H1 (cell line): ENCODE data around the gene NAGS. TPM values are rescaled to one million over a fixed set of nuclear protein-coding genes. Genes with fewer than 3 reads are reported as not detected.

Experiments
- CTCF ChIA-PET: fragments of 300-600 bp; sonication (Branson Sonifier 250); formaldehyde crosslinking; loops from one replicate; lab custom pipeline; 2021; ENCODE audit not compliant: partially characterized antibody; lab: Charles Lee
- POLR2A ChIA-PET: fragments of 300-600 bp; sonication (Branson Sonifier 250); formaldehyde crosslinking; loops from one replicate; lab custom pipeline; 2021; ENCODE audit warnings: inconsistent platforms; ENCODE audit not compliant: partially characterized antibody; lab: Charles Lee
- DNase-seq, 2 experiments: peaks; one replicate each; pipeline versions ENCODE4 v3.0.0 to v3.0.0-alpha.2; 2010 to 2022; ENCODE audit warnings: low spot score in 2 of 2, low read depth in 1 of 2, mixed read lengths in 1 of 2
- FAIRE-seq: peaks from 2 replicates; lab custom pipeline; 2011; peaks lifted over from hg19 to GRCh38; lab: Jason Lieb, UNC
- H2AFZ ChIP-seq: 2 replicates; pipeline ENCODE4 v1.8.1; 2012; ENCODE audit warnings: low read length, inconsistent platforms
- H2AK5ac ChIP-seq: 2 replicates; pipeline ENCODE4 v1.6.1; 2013; ENCODE audit warnings: low read depth, low read length
- H2BK120ac ChIP-seq: replicated peaks from 2 replicates; pipeline ENCODE3; 2013; ENCODE audit warnings: low read depth, low read length, inconsistent platforms
- H2BK12ac ChIP-seq: 2 replicates; pipeline ENCODE4 v1.6.1; 2013; ENCODE audit warnings: low read depth, low read length
- H2BK15ac ChIP-seq: 2 replicates; pipeline ENCODE4 v1.6.1; 2013; ENCODE audit warnings: low read length
- H2BK20ac ChIP-seq: 2 replicates; pipeline ENCODE4 v1.6.1; 2013; ENCODE audit warnings: low read length
- H2BK5ac ChIP-seq: 2 replicates; pipeline ENCODE4 v1.6.1; 2013; ENCODE audit warnings: low read depth, low read length
- H3K14ac ChIP-seq: 2 replicates; pipeline ENCODE4 v1.6.1; 2013; ENCODE audit warnings: inconsistent platforms; ENCODE audit not compliant: insufficient read length
- H3K18ac ChIP-seq: 2 replicates; pipeline ENCODE4 v1.6.1; 2013; ENCODE audit warnings: low read length; ENCODE audit errors: extremely low read depth
- H3K23ac ChIP-seq: 2 replicates; pipeline ENCODE4 v1.6.1; 2013; ENCODE audit warnings: inconsistent platforms; ENCODE audit not compliant: insufficient read length
- H3K23me2 ChIP-seq: 2 replicates; pipeline ENCODE4 v1.6.1; 2013; ENCODE audit warnings: low read depth, low read length
- H3K27ac ChIP-seq: 2 replicates; pipeline ENCODE4 v1.6.1; 2011; ENCODE audit warnings: low read depth, low read length, inconsistent platforms
- H3K27me3 ChIP-seq, 4 experiments: replicated peaks in 1 of 4; 1 replicate in 1 of 4; 2 replicates in 3 of 4; pipeline versions ENCODE4 v1.6.1 to v1.8.1; 2011 to 2013; ENCODE audit warnings: low read length in 3 of 4, mild to moderate bottlenecking in 3 of 4, inconsistent platforms in 2 of 4, mixed read lengths in 2 of 4, moderate library complexity in 1 of 4; ENCODE audit not compliant: control insufficient read depth in 3 of 4, insufficient read depth in 3 of 4; ENCODE audit errors: extremely low read depth in 1 of 4
- H3K36me3 ChIP-seq, 4 experiments: 2 replicates each; pipeline versions ENCODE4 v1.6.1 to v1.8.1; 2011 to 2013; ENCODE audit warnings: mild to moderate bottlenecking in 4 of 4, low read length in 3 of 4, moderate library complexity in 2 of 4, control low read depth in 1 of 4, inconsistent platforms in 1 of 4; ENCODE audit not compliant: insufficient read depth in 4 of 4, control insufficient read depth in 2 of 4
- H3K4ac ChIP-seq: replicated peaks from 2 replicates; pipeline ENCODE3; 2013; ENCODE audit warnings: low read length, low read depth, mixed read lengths, inconsistent platforms; ENCODE audit not compliant: insufficient read length
- H3K4me1 ChIP-seq, 4 experiments: replicated peaks in 1 of 4; 1 replicate in 1 of 4; 2 replicates in 3 of 4; pipeline versions ENCODE4 v1.6.1 to v1.8.1; 2011 to 2013; ENCODE audit warnings: low read length in 3 of 4, inconsistent platforms in 2 of 4, mixed read lengths in 1 of 4; ENCODE audit not compliant: insufficient read depth in 4 of 4, control insufficient read depth in 3 of 4
- H3K4me2 ChIP-seq, 2 experiments: 2 replicates each; pipeline versions ENCODE4 v1.6.1 to v1.8.1; 2011 to 2013; ENCODE audit warnings: low read depth in 2 of 2, low read length in 2 of 2, control low read depth in 1 of 2, inconsistent platforms in 1 of 2, mild to moderate bottlenecking in 1 of 2; ENCODE audit not compliant: insufficient read depth in 1 of 2
- H3K4me3 ChIP-seq, 4 experiments: fragments of 200-600, 300-600 bp in 1 of 4; sonication (generic), shearing (Covaris generic), sonication (Bioruptor Twin) in 1 of 4; 2 replicates each; pipeline versions ENCODE4 v1.5.1 to v1.8.1; 2011 to 2016; ENCODE audit warnings: low read length in 4 of 4, low read depth in 3 of 4, control low read depth in 2 of 4, inconsistent platforms in 2 of 4, mild to moderate bottlenecking in 2 of 4, mixed read lengths in 1 of 4, moderate library complexity in 1 of 4; ENCODE audit not compliant: insufficient read depth in 2 of 4; ENCODE audit errors: extremely low read depth in 1 of 4
- H3K56ac ChIP-seq: replicated peaks from 2 replicates; pipeline ENCODE3; 2013; ENCODE audit warnings: low read depth, mild to moderate bottlenecking, mixed read lengths, low read length, inconsistent platforms; ENCODE audit not compliant: insufficient read length
- H3K79me1 ChIP-seq: 2 replicates; pipeline ENCODE4 v1.6.1; 2013; ENCODE audit warnings: low read depth, low read length, control low read depth
- H3K79me2 ChIP-seq, 2 experiments: 2 replicates each; pipeline versions ENCODE4 v1.6.1 to v1.8.1; 2012 to 2013; ENCODE audit warnings: low read length in 2 of 2, mild to moderate bottlenecking in 2 of 2, inconsistent platforms in 1 of 2; ENCODE audit not compliant: insufficient read depth in 2 of 2, control insufficient read depth in 1 of 2
- H3K9ac ChIP-seq, 4 experiments: replicated peaks in 1 of 4; 1 replicate in 1 of 4; 2 replicates in 3 of 4; pipeline versions ENCODE4 v1.6.1 to v1.8.1; 2011 to 2013; ENCODE audit warnings: low read depth in 3 of 4, low read length in 3 of 4, control low read depth in 2 of 4, mild to moderate bottlenecking in 2 of 4, moderate library complexity in 2 of 4, inconsistent platforms in 1 of 4; ENCODE audit errors: extremely low read depth in 1 of 4
- H3K9me3 ChIP-seq, 2 experiments: 2 replicates each; pipeline versions ENCODE4 v1.6.1 to v1.8.1; 2012 to 2013; ENCODE audit warnings: mild to moderate bottlenecking in 2 of 2, moderate library complexity in 2 of 2, control low read depth in 1 of 2, inconsistent platforms in 1 of 2, low read depth in 1 of 2, low read length in 1 of 2, mixed read lengths in 1 of 2; ENCODE audit not compliant: insufficient read depth in 2 of 2
- H4K20me1 ChIP-seq, 2 experiments: replicated peaks in 1 of 2; 2 replicates each; pipeline versions ENCODE3 to v1.8.1; 2011 to 2013; ENCODE audit warnings: inconsistent platforms in 2 of 2, low read length in 2 of 2, mild to moderate bottlenecking in 1 of 2; ENCODE audit not compliant: insufficient read depth in 2 of 2, control insufficient read depth in 1 of 2
- H4K5ac ChIP-seq: 2 replicates; pipeline ENCODE4 v1.6.1; 2013; ENCODE audit warnings: low read length, low read depth, mixed read lengths, inconsistent platforms; ENCODE audit not compliant: insufficient read length
- H4K8ac ChIP-seq: 2 replicates; pipeline ENCODE4 v1.8.0; 2013; ENCODE audit warnings: mild to moderate bottlenecking, moderate library complexity, low read length, inconsistent platforms; ENCODE audit not compliant: insufficient read depth; ENCODE audit errors: extremely low read depth
- H4K91ac ChIP-seq: replicated peaks from 2 replicates; pipeline ENCODE3; 2013; ENCODE audit warnings: low read length, mixed read lengths, inconsistent platforms; ENCODE audit not compliant: insufficient read length
- HDAC2 ChIP-seq, 2 experiments: fragments of 300-600 bp in 1 of 2; sonication (generic) in 1 of 2; IDR thresholded peaks; 2 replicates each; pipeline ENCODE4 v1.6.1; 2011 to 2012; ENCODE audit warnings: low read depth in 2 of 2, low read length in 2 of 2, mild to moderate bottlenecking in 2 of 2, moderate library complexity in 2 of 2, borderline replicate concordance in 1 of 2, inconsistent platforms in 1 of 2
- HDAC6 ChIP-seq: IDR thresholded peaks from one replicate; pipeline ENCODE4 v1.7.1; 2012; ENCODE audit warnings: low read depth, mild to moderate bottlenecking, inconsistent platforms, low read length, moderate library complexity
- JUND ChIP-seq: IDR thresholded peaks from 2 replicates; pipeline ENCODE4 v1.6.1; 2011; ENCODE audit warnings: mild to moderate bottlenecking, improper control_type of control experiment, low read length
- KDM1A ChIP-seq: fragments of 200-600, 300-600 bp; sonication (generic); IDR thresholded peaks from 2 replicates; pipeline ENCODE4 v1.7.1; 2016; ENCODE audit warnings: mild to moderate bottlenecking, low read length, borderline replicate concordance
- POLR2A ChIP-seq, 2 experiments: IDR thresholded peaks; 1 replicate in 1 of 2; 2 replicates in 1 of 2; pipeline ENCODE4 v1.6.1; 2011; ENCODE audit warnings: low read depth in 2 of 2, low read length in 2 of 2, mild to moderate bottlenecking in 2 of 2; ENCODE audit errors: control extremely low read depth in 1 of 2
- RNF2 ChIP-seq: fragments of 200-900, 300-1000 bp; sonication (generic); IDR thresholded peaks from 2 replicates; pipeline ENCODE4 v1.7.1; 2016; ENCODE audit warnings: borderline replicate concordance, low read depth, mild to moderate bottlenecking, antibody characterized with exemption, low read length; ENCODE audit not compliant: poor library complexity, severe bottlenecking; ENCODE audit errors: missing control alignments
- SIX5 ChIP-seq: IDR thresholded peaks from 2 replicates; pipeline ENCODE4 v1.6.1; 2011; ENCODE audit warnings: mild to moderate bottlenecking, low read depth, low read length
- SUZ12 ChIP-seq: fragments of 200-600 bp; sonication (generic); IDR thresholded peaks from 2 replicates; pipeline ENCODE4 v1.6.1; 2012; ENCODE audit warnings: mild to moderate bottlenecking, inconsistent platforms, low read length, moderate library complexity, mixed read lengths
- TBP ChIP-seq: IDR thresholded peaks from 2 replicates; pipeline ENCODE4 v1.6.1; 2011; ENCODE audit warnings: low read depth, low read length, improper control_type of control experiment
- TEAD4 ChIP-seq: IDR thresholded peaks from 2 replicates; pipeline ENCODE4 v1.6.1; 2012; ENCODE audit warnings: low read depth, low read length, inconsistent platforms, mixed read lengths
- WGBS, 2 experiments: shearing (Covaris generic) in 1 of 2; methylation state at CpG; one replicate each; pipeline versions ENCODE4 v1.1.6 to v1.1.7; 2013 to 2015; ENCODE audit warnings: low lambda C conversion rate in 2 of 2, mixed read lengths in 2 of 2, inconsistent platforms in 1 of 2, low coverage in 1 of 2, missing lambda C conversion rate in 1 of 2; ENCODE audit not compliant: insufficient replicate concordance in 2 of 2, insufficient coverage in 1 of 2, insufficient read length in 1 of 2; ENCODE audit errors: extremely low coverage in 1 of 2, missing lambda C conversion rate in 1 of 2; 5-methylcytosine and 5-hydroxymethylcytosine counted together
- polyA plus RNA-seq, 7 experiments: library from polyadenylated mRNA; depleted of rRNA in 3 of 7; stranded (reverse) in 5 of 7; unstranded in 2 of 7; fragments of >200 nt in 5 of 7; fragments of 200-250 nt in 2 of 7; gene quantifications; 1 replicate in 5 of 7; 2 replicates in 1 of 7; 4 replicates in 1 of 7; pipeline versions ENCODE4 v1.2.1 to v1.2.3, GENCODE V29; 2011 to 2013; ENCODE audit warnings: missing spikeins in 2 of 7, mixed read lengths in 2 of 7
- total RNA-seq: library from RNA; stranded (reverse); fragmentation: NEBNext Ultra II Directional; extraction: Animal tissue kit (Norgen Biotek cat#: 25700); gene quantifications from 2 replicates; pipeline ENCODE4 v1.2.1, GENCODE V29; 2021
- TF ChIP-seq, protein P1 (sequence below): IDR thresholded peaks from 2 replicates; pipeline ENCODE4 v1.6.1; 2012; ENCODE audit warnings: inconsistent platforms

The NAGS gene
- total and polyA plus RNA-seq, 2 of the 8 experiments (the other 6 are each of a cell fraction or from before 2014, with no cell fraction given) = 4.0 to 5.1 TPM

- peak within 1 kb of the TSS; percentile 52; the same call in 1 of the 2 replicates for H2BK12ac ChIP-seq
- H3K9me3 ChIP-seq = no peaks in the 10 kb centered on the region
- peak within 1 kb of the TSS; percentile 74 for H4K5ac ChIP-seq
- H3K23ac ChIP-seq = no peak within 1 kb of the TSS
- H3K4ac ChIP-seq = peak within 1 kb of the TSS; percentile 63
- no peak within 1 kb of the TSS for H2AK5ac ChIP-seq
- peak within 1 kb of the TSS; percentile 97 for H2BK5ac ChIP-seq
- H3K4me2 ChIP-seq = peak within 1 kb of the TSS; percentile 62 to 93
- ChIA-PET POLR2A (interaction anchor here (0.8 to 3.2 kb wide), 14 partner anchors 9 to 79 kb away, joined by 3 to 45 read pairs (median 4); partner anchors contain the start of genes LSM12 and NAGS), CTCF (interaction anchor here (0.6 to 1.1 kb wide), 7 partner anchors 26 to 225 kb away, joined by 3 to 5 read pairs (median 3); no protein-coding TSS in a partner anchor)
- no peaks in the 10 kb centered on the region; the same call in 1 of the 2 replicates for H3K79me1 ChIP-seq
- DNase-seq (peak; percentile 82 to 86), FAIRE-seq (peak; percentile 90)
- H3K36me3 ChIP-seq = peaks cover 0 to 3% (median 1%) of the 10 kb centered on the region in 4 experiments; a peak in 2 of 8 replicates
- peak within 1 kb of the TSS; percentile 88; the same call in 1 of the 2 replicates for H2BK15ac ChIP-seq
- no peak within 1 kb of the TSS for H2BK20ac ChIP-seq
- H3K14ac ChIP-seq = peak within 1 kb of the TSS; percentile 33
- peak within 1 kb of the TSS; percentile 83 for H3K56ac ChIP-seq
- H3K27me3 ChIP-seq = no peaks in the 10 kb centered on the region
- peak within 1 kb of the TSS; percentile 27 for H2BK120ac ChIP-seq
- H3K23me2 ChIP-seq = no peaks in the 10 kb centered on the region
- H3K9ac ChIP-seq = peak within 1 kb of the TSS in 3 of 4 experiments; percentile 87 to 90 (median 87); a peak in 6 of 7 replicates
- peak within 1 kb of the TSS; percentile 86 for H4K91ac ChIP-seq
- H3K79me2 ChIP-seq = no peaks in the 10 kb centered on the region
- peak within 1 kb of the TSS; percentile 96 for H4K8ac ChIP-seq
- H2AFZ ChIP-seq = peak within 1 kb of the TSS; percentile 84
- peak within 1 kb of the TSS; percentile 84 to 91 (median 88) for H3K4me3 ChIP-seq
- peak within 1 kb of the TSS; percentile 90 for H3K27ac ChIP-seq
- WGBS, 2 experiments = 4% methylated on average over 43 of the region's 43 CpGs; no CpG with 5 or more reads in 1 of the 2 experiments
- H3K4me1 ChIP-seq = peaks cover 0 to 2% (median 0%) of the 10 kb centered on the region in 4 experiments; a peak in 3 of 7 replicates
- H3K18ac ChIP-seq = peak within 1 kb of the TSS; percentile 72
- H4K20me1 ChIP-seq = no peaks in the 10 kb centered on the region
- TF ChIP-seq SIX5 (peak; percentile 94), TEAD4 (no peak), HDAC2 (IDR thresholded peaks at IDR 0.05; ENCODE audit: borderline replicate concordance in 1 of 2, low read depth in 2 of 2, low read length in 2 of 2) (peak in 1 of 2 experiments; percentile 92; a peak in 1 of 4 replicates), KDM1A (no peak), RNF2 (no peak), JUND (no peak), POLR2A (IDR thresholded peaks at IDR 0.05; ENCODE audit: control extremely low read depth in 1 of 2, low read depth in 2 of 2, low read length in 2 of 2) (peak in 1 of 2 experiments; percentile 86; a peak in 2 of 3 replicates), SUZ12 (no peak), HDAC6 (no peak), TBP (peak; percentile 92)
- TF ChIP-seq, protein P1, sequence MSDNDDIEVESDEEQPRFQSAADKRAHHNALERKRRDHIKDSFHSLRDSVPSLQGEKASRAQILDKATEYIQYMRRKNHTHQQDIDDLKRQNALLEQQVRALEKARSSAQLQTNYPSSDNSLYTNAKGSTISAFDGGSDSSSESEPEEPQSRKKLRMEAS = peak; percentile 83
Measured at GRCh38 chr17:44014437-44015172, 10.2 kb downstream of the NAGS start, which contains the start of gene TMEM101. TSS of gene TMEM101 (minus strand) at chr17:44014963. CDS start at chr17:44014952, 11 bp downstream.
